ENCODE data around the gene FDX1.

Gene FDX1

DNA sequence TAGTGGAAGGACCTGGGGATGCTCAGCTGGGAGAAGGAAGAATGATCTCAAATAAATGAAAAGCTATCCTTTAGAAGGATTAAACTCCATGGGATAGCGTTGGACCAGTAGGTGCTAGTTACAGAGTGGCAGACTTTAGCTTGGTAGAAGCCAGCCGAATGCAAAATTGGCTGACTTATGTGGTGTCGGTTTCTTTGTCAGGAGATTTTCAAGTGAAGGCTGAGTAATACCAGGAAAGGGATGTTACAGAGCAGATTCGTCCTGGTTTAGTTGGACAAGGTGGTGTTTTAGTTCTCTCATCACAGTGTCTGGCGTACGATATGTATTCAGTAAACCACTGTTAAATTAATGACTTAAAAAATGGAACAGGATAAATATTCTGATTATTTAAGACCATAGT is 26.0 kb downstream of the FDX1 start:
- in situ Hi-C loops (cut with MboI; ENCODE audit: low sequenced_read_pairs) = loop anchor here (25.0 kb wide), 1 partner anchor 782 kb away; the partner anchor contains the start of gene POU2AF2
- Histone ChIP-seq H3K4me1 (peaks cover 3% of the 10 kb centered on the region; the same call in 1 of the 2 replicates), H3K9me3 (no peaks in the 10 kb centered on the region), H3K36me3 (replicated peaks) (no peaks in the 10 kb centered on the region), H3K4me3 (no peak overlapping the region), H3K27me3 (ENCODE audit: low read depth) (no peaks in the 10 kb centered on the region)
- no peak for DNase-seq (ENCODE audit: low spot score in 2 of 2)

GRCh38 chr11:110463153-110463552 is 33.4 kb downstream of the FDX1 start:
- no peaks in the 10 kb centered on the region for H3K9me3 ChIP-seq
- no peak overlapping the region for H3K4me3 ChIP-seq
- H3K27me3 ChIP-seq (ENCODE audit: low read depth) = no peaks in the 10 kb centered on the region
- DNase-seq (ENCODE audit: low spot score in 2 of 2) = peak in 1 of 2 experiments; percentile 59
- H3K4me1 ChIP-seq = no peaks in the 10 kb centered on the region
- H3K36me3 ChIP-seq (replicated peaks) = no peaks in the 10 kb centered on the region
- in situ Hi-C loops (cut with MboI; ENCODE audit: low sequenced_read_pairs) = loop anchor here (10.0 to 25.0 kb wide), 2 partner anchors 774 to 982 kb away; partner anchors contain the start of gene POU2AF2

- DNase-seq (ENCODE audit: low spot score in 2 of 2) = no peak
- Histone ChIP-seq H3K9me3 (no peaks in the 10 kb centered on the region), H3K4me1 (no peaks in the 10 kb centered on the region), H3K36me3 (replicated peaks) (no peaks in the 10 kb centered on the region), H3K27me3 (ENCODE audit: low read depth) (no peaks in the 10 kb centered on the region), H3K4me3 (no peak overlapping the region)
- in situ Hi-C loops (cut with MboI; ENCODE audit: low sequenced_read_pairs) = loop anchor here (10.0 to 25.0 kb wide), 2 partner anchors 772 to 980 kb away; partner anchors contain the start of gene POU2AF2
Measured at GRCh38 chr11:110465231-110465630, 35.5 kb downstream of the FDX1 start.

- no peaks in the 10 kb centered on the region for H3K36me3 ChIP-seq (replicated peaks)
- H3K9me3 ChIP-seq = no peaks in the 10 kb centered on the region
- DNase-seq (ENCODE audit: low spot score in 2 of 2) = no peak
- H3K4me3 ChIP-seq = no peak overlapping the region
- no peaks in the 10 kb centered on the region for H3K4me1 ChIP-seq
- no peaks in the 10 kb centered on the region for H3K27me3 ChIP-seq (ENCODE audit: low read depth)
- in situ Hi-C loops (cut with MboI; ENCODE audit: low sequenced_read_pairs) = loop anchor here (10.0 to 25.0 kb wide), 2 partner anchors 770 to 977 kb away; partner anchors contain the start of gene POU2AF2
Measured at GRCh38 chr11:110467556-110467955, 37.8 kb downstream of the FDX1 start.

- Histone ChIP-seq H3K4me1 (no peaks in the 10 kb centered on the region), H3K9me3 (no peaks in the 10 kb centered on the region), H3K27me3 (ENCODE audit: low read depth) (no peaks in the 10 kb centered on the region), H3K36me3 (replicated peaks) (no peaks in the 10 kb centered on the region), H3K4me3 (no peak overlapping the region)
- no peak for DNase-seq (ENCODE audit: low spot score in 2 of 2)
- in situ Hi-C loops (cut with MboI; ENCODE audit: low sequenced_read_pairs) = loop anchor here (10.0 to 25.0 kb wide), 2 partner anchors 769 to 977 kb away; partner anchors contain the start of gene POU2AF2
Measured at GRCh38 chr11:110468121-110468520, 38.4 kb downstream of the FDX1 start.

GRCh38 chr11:110469127-110469526 is 39.4 kb downstream of the FDX1 start:
- in situ Hi-C loops (cut with MboI; ENCODE audit: low sequenced_read_pairs) = loop anchor here (10.0 to 25.0 kb wide), 2 partner anchors 768 to 976 kb away; partner anchors contain the start of gene POU2AF2
- H3K9me3 ChIP-seq = no peaks in the 10 kb centered on the region
- no peaks in the 10 kb centered on the region for H3K36me3 ChIP-seq (replicated peaks)
- H3K4me3 ChIP-seq = no peak overlapping the region
- no peaks in the 10 kb centered on the region for H3K4me1 ChIP-seq
- DNase-seq (ENCODE audit: low spot score in 2 of 2) = no peak
- no peaks in the 10 kb centered on the region for H3K27me3 ChIP-seq (ENCODE audit: low read depth)

- H3K27me3 ChIP-seq (ENCODE audit: low read depth) = no peaks in the 10 kb centered on the region
- DNase-seq (ENCODE audit: low spot score in 2 of 2) = no peak
- no peak overlapping the region for H3K4me3 ChIP-seq
- H3K9me3 ChIP-seq = no peaks in the 10 kb centered on the region
- in situ Hi-C loops (cut with MboI; ENCODE audit: low sequenced_read_pairs) = loop anchor here (25.0 kb wide), 1 partner anchor 767 kb away; the partner anchor contains the start of gene POU2AF2
- no peaks in the 10 kb centered on the region for H3K4me1 ChIP-seq
- no peaks in the 10 kb centered on the region for H3K36me3 ChIP-seq (replicated peaks)
Measured at GRCh38 chr11:110470716-110471115, 41.0 kb downstream of the FDX1 start.

DNA sequence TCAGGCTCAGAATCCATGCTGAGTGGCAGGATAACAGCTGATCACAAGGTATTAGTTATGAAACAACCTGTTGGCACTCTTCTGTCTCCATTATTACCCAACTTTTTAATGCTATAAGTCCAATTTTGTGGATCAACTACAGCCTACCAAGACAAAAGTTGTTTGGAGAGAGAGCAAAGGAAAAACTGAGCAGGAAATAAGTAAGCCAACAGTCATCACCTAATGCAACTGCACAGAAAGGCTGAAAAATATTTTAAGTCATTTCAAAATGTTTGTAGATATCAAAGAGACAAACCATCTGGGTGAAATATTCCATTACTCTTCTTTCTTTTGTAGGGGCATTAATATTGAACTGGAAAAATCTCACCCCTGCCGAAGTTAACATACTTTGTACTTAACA is 41.6 kb downstream of the FDX1 start:
- H3K4me1 ChIP-seq = no peaks in the 10 kb centered on the region; the same call in 1 of the 2 replicates
- H3K9me3 ChIP-seq = no peaks in the 10 kb centered on the region
- in situ Hi-C loops (cut with MboI; ENCODE audit: low sequenced_read_pairs) = loop anchor here (25.0 kb wide), 1 partner anchor 766 kb away; the partner anchor contains the start of gene POU2AF2
- DNase-seq (ENCODE audit: low spot score in 2 of 2) = no peak
- H3K4me3 ChIP-seq = no peak overlapping the region
- H3K27me3 ChIP-seq (ENCODE audit: low read depth) = no peaks in the 10 kb centered on the region
- H3K36me3 ChIP-seq (replicated peaks) = no peaks in the 10 kb centered on the region

DNA sequence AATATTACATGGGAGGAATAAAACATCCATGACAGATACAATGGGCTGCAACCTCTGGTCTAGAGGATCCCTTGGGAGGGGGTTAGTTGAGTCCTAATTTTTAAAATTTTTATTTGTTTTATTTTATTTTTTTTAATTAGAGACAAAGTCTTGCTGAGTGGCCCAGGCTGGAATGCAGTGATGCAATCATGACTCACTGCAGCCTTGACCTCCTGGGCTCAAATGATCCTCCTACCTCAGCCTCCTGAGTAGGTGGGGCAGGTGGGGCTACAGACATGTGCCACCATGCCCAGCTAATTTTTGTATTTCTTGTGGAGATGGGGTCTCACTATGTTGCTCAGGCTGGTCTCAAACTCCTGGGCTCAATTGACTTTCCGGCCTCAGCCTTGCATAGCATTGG is 43.1 kb downstream of the FDX1 start:
- Histone ChIP-seq H3K9me3 (no peaks in the 10 kb centered on the region), H3K36me3 (replicated peaks) (no peaks in the 10 kb centered on the region), H3K4me3 (no peak overlapping the region), H3K4me1 (no peaks in the 10 kb centered on the region; the same call in 1 of the 2 replicates), H3K27me3 (ENCODE audit: low read depth) (no peaks in the 10 kb centered on the region)
- no peak for DNase-seq (ENCODE audit: low spot score in 2 of 2)
- in situ Hi-C loops (cut with MboI; ENCODE audit: low sequenced_read_pairs) = loop anchor here (25.0 kb wide), 1 partner anchor 764 kb away; the partner anchor contains the start of gene POU2AF2

GRCh38 chr11:110473706-110474105 is 44.0 kb downstream of the FDX1 start:
- no peak for DNase-seq (ENCODE audit: low spot score in 2 of 2)
- no peaks in the 10 kb centered on the region for H3K9me3 ChIP-seq
- no peaks in the 10 kb centered on the region for H3K27me3 ChIP-seq (ENCODE audit: low read depth)
- in situ Hi-C loops (cut with MboI; ENCODE audit: low sequenced_read_pairs) = loop anchor here (25.0 kb wide), 1 partner anchor 764 kb away; the partner anchor contains the start of gene POU2AF2
- H3K36me3 ChIP-seq (replicated peaks) = no peaks in the 10 kb centered on the region
- no peaks in the 10 kb centered on the region; the same call in 1 of the 2 replicates for H3K4me1 ChIP-seq
- no peak overlapping the region for H3K4me3 ChIP-seq

DNA sequence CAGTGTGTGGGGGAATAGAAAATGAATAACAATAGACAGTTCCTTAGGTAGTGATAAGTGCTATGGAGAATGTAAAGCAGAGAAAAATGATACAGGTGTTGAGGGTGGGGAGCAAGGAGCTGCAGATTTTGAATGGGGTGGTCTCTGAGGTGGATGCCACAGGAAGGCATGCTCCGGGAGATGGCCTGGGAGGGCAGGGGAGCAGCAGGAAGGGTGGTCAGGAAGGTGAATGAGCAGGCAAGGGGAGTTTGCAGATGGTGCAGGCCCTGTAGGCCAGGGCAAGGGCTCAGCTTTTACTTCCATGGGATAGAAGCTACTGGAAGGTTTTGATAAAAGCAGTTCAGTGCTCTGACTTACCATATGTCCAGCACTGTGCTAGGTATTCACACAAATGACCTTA is 44.8 kb downstream of the FDX1 start:
- in situ Hi-C loops (cut with MboI; ENCODE audit: low sequenced_read_pairs) = loop anchor here (25.0 kb wide), 1 partner anchor 763 kb away; the partner anchor contains the start of gene POU2AF2
- DNase-seq (ENCODE audit: low spot score in 2 of 2) = no peak
- H3K36me3 ChIP-seq (replicated peaks) = no peaks in the 10 kb centered on the region

GRCh38 chr11:110475671-110476070 is 45.9 kb downstream of the FDX1 start:
- no peak for DNase-seq (ENCODE audit: low spot score in 2 of 2)
- Histone ChIP-seq H3K4me3 (no peak overlapping the region), H3K27me3 (ENCODE audit: low read depth) (no peaks in the 10 kb centered on the region), H3K4me1 (no peaks in the 10 kb centered on the region; the same call in 1 of the 2 replicates), H3K9me3 (no peaks in the 10 kb centered on the region), H3K36me3 (replicated peaks) (no peaks in the 10 kb centered on the region)
- in situ Hi-C loops (cut with MboI; ENCODE audit: low sequenced_read_pairs) = no loop called here

More for the DNA sequence above, 44.8 kb downstream of the FDX1 start:
- Histone ChIP-seq H3K27me3 (ENCODE audit: low read depth) (no peaks in the 10 kb centered on the region), H3K9me3 (no peaks in the 10 kb centered on the region), H3K4me3 (no peak overlapping the region), H3K4me1 (no peaks in the 10 kb centered on the region; the same call in 1 of the 2 replicates)

DNA sequence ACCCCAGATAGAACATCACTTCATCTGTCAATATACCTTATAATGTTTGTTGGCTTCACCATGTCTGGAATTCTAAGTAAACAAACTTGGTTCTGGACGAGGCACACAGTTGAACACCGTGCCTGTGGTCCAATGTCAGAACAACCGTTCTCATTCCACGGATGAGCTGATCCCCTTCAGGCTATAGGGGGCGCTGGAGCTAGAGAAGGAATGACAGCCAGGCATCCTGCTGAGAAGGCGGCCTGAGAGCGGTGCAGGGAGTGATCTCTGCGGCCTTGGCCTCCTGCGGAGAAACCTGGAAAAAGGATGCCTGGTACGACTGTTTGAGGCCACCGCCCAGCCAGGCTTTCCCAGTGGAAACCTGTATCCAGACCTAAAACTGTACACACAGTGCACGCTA is 48.7 kb downstream of the FDX1 start:
- no peak overlapping the region for H3K4me3 ChIP-seq
- no peaks in the 10 kb centered on the region; the same call in 1 of the 2 replicates for H3K4me1 ChIP-seq
- no peaks in the 10 kb centered on the region for H3K9me3 ChIP-seq
- peaks cover 8% of the 10 kb centered on the region for H3K27me3 ChIP-seq (ENCODE audit: low read depth)
- H3K36me3 ChIP-seq (replicated peaks) = no peaks in the 10 kb centered on the region
- peak in 1 of 2 experiments; percentile 43 for DNase-seq (ENCODE audit: low spot score in 2 of 2)
- in situ Hi-C loops (cut with MboI; ENCODE audit: low sequenced_read_pairs) = no loop called here
